Heart right ventricle (tissue), 16 donors: ENCODE data around the gene ANO9. TPM values are rescaled to one million over a fixed set of nuclear protein-coding genes. Genes with fewer than 3 reads are reported as not detected.

Source experiments
- ATAC-seq, 8 donors: fragments of 200-7000 bp; cut with Tn5 transposase; one replicate each; pipeline ENCODE4 v1.9.1; 2020; ENCODE audit warnings: mild to moderate bottlenecking in 8 of 8, moderate library complexity in 8 of 8, moderate number of reproducible peaks in 1 of 8
- DNase-seq, 2 donors: peaks; one replicate each; pipeline ENCODE4 v3.0.0-alpha.2; 2020
- H3K27ac ChIP-seq, 10 donors: fragments of 200-600 bp; sonication (generic) in 2 of 10; one replicate each; pipeline versions ENCODE4 v1.5.0 to v1.8.0; 2020 to 2022; ENCODE audit warnings: mild to moderate bottlenecking in 3 of 10
- H3K27me3 ChIP-seq, 7 donors: fragments of 200-600 bp; one replicate each; pipeline ENCODE4 v1.8.0; 2021 to 2022; ENCODE audit warnings: mild to moderate bottlenecking in 2 of 7
- H3K36me3 ChIP-seq, 9 donors: fragments of 200-600 bp; sonication (generic) in 1 of 9; one replicate each; pipeline versions ENCODE4 v1.5.0 to v1.8.0; 2020 to 2022; ENCODE audit warnings: mild to moderate bottlenecking in 2 of 9
- H3K4me1 ChIP-seq, 9 donors: fragments of 200-600 bp; sonication (generic) in 1 of 9; one replicate each; pipeline versions ENCODE4 v1.5.0 to v1.8.0; 2020 to 2022; ENCODE audit warnings: mild to moderate bottlenecking in 4 of 9
- H3K4me3 ChIP-seq, 10 donors: fragments of 200-600 bp; sonication (generic) in 2 of 10; one replicate each; pipeline versions ENCODE4 v1.5.0 to v1.8.0; 2020 to 2022; ENCODE audit warnings: mild to moderate bottlenecking in 7 of 10, moderate library complexity in 2 of 10
- H3K9me3 ChIP-seq, 11 donors: fragments of 200-600 bp in 10 of 11; sonication (generic) in 2 of 11; one replicate each; pipeline versions ENCODE4 v1.5.0 to v1.8.0; 2013 to 2022; ENCODE audit warnings: mild to moderate bottlenecking in 2 of 11, control low read depth in 1 of 11, moderate library complexity in 1 of 11
- CTCF ChIP-seq, 9 donors: fragments of 200-600 bp; sonication (generic) in 2 of 9; IDR thresholded peaks; one replicate each; pipeline versions ENCODE4 v1.5.0 to v1.8.0; 2021 to 2022; ENCODE audit warnings: antibody characterized with exemption in 9 of 9, mild to moderate bottlenecking in 5 of 9, moderate library complexity in 1 of 9
- WGBS, 2 donors: extraction: QIAGEN DNeasy Blood & Tissue Kit; methylation state at CpG; one replicate each; pipeline ENCODE4 v1.1.7; 2013; ENCODE audit warnings: inconsistent platforms in 1 of 2; 5-methylcytosine and 5-hydroxymethylcytosine counted together
- intact Hi-C, 10 donors: fragments of 100-400 bp; cut with DNase I; formaldehyde crosslinking; loops; one replicate each; pipeline versions ENCODE4 v1.11.1 to v1.14.2; 2022
- polyA plus RNA-seq, 2 donors: library from polyadenylated mRNA; stranded (reverse); fragments of 200-250 nt; gene quantifications; one replicate each; pipeline ENCODE4 v1.2.3, GENCODE V29; 2013
- total RNA-seq, 10 donors: library from RNA; stranded (reverse); fragmentation: NEBNext Ultra II Directional in 3 of 10; extraction: Animal tissue kit (Norgen Biotek cat#: 25700) in 3 of 10; gene quantifications; one replicate each; pipeline versions ENCODE4 v1.2.1 to v1.2.4, GENCODE V29; 2021 to 2023
- donor health status: Arrhythmogenic right ventricular cardiomyopathy.
- donor health status: ischemic (EF 13 %, LVEDD 7.1; RV severe dilation, severe dysfunction).
- donor health status: healthy with polysubstance abuse.
- donor health status: DM: no; HTN: yes; CAD: no.
- donor health status: DM: no; HTN: no; CAD: no.
- donor health status: ischemic (EF 25% LVEDD 6.9; RV normal size, moderate dysfunction).
- donor health status: ischemic (EF 25% LVEDD 5.7; RV mildly dilated, moderate dysfunction).
- donor health status: healthy.
- donor health status: DM: yes; HTN: yes; CAD: no.
- donor health status: Ischemic cardiomyopathy.
- donor health status: ischemic (EF 35%, LVEDD 5.7; RV mildly dilated, moderate dysfunction).
- donor health status: nonischemic (EF 11% LVEDD 7.7; RV severe dilation, severe dysfunction).
- donor health status: DM: yes; HTN: yes; CAD: no.
- donor health status: PGD.
- donor health status: ischemic (EF 29% LVEDD 5.4; RV normal size, mild dysfunction).
- donor health status: nonischemic (EF 23%, LVEDD 6.1; RV moderate dilation, normal function).

The ANO9 gene
- total and polyA plus RNA-seq, 12 donors = 0.05 to 2.3 (median 0.19) TPM; not detected in 4

DNA sequence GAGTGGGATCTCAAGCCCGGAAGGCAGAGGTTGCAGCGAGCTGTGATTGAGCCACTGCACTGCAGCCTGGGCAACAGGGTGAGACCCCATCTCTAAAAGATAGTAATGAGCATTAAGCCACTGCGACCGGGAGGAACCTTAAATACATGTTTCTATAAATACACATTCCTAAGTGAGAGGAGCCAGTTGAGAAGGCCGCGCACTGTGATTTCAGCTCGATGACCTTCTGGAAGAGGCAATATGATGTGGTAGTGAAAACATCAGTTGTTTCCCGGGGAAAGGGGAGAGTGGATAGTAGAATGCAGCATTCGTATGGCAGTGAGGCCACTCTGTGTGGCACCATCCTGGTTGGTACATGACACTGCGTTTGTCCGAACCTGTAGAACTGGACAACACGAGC is 26.2 kb upstream of the ANO9 start:
- TF ChIP-seq CTCF (IDR thresholded peaks at IDR 0.05) = no peak
- ATAC-seq = peak in 5 of 8 donors; percentile 10 to 33 (median 29)
- no peak for DNase-seq

GRCh38 chr11:465896-466530 is 24.2 kb upstream of the ANO9 start:
- WGBS, 2 donors = 84 to 91% methylated on average over 9 of the region's 9 CpGs
- Histone ChIP-seq H3K9me3 (no peaks in the 10 kb centered on the region), H3K4me1 (peaks cover 9 to 37% (median 31%) of the 10 kb centered on the region in 9 donors), H3K27me3 (no peaks in the 10 kb centered on the region), H3K36me3 (peaks cover 0 to 29% (median 11%) of the 10 kb centered on the region in 9 donors), H3K4me3 (no peak overlapping the region), H3K27ac (no peak overlapping the region)
- intact Hi-C loops = loop anchor here in 1 of 10 donors (5.0 kb wide), 1 partner anchor 41 kb away; the partner anchor contains the start of gene RNH1
- TF ChIP-seq CTCF (IDR thresholded peaks at IDR 0.05) = no peak
- ATAC-seq (no peak), DNase-seq (no peak)

More for the DNA sequence above, 26.2 kb upstream of the ANO9 start:
- 39 to 52% methylated on average over 12 of the region's 12 CpGs for WGBS, 2 donors
- no peak overlapping the region for H3K4me3 ChIP-seq
- H3K27me3 ChIP-seq = no peaks in the 10 kb centered on the region
- H3K4me1 ChIP-seq = peaks cover 9 to 28% (median 22%) of the 10 kb centered on the region in 9 donors
- intact Hi-C loops = loop anchor here in 1 of 10 donors (5.0 kb wide), 1 partner anchor 39 kb away; the partner anchor contains the start of gene RNH1
- H3K36me3 ChIP-seq = peaks cover 0 to 18% (median 4%) of the 10 kb centered on the region in 9 donors
- peak overlapping the region; percentile 50 to 83 (median 68) for H3K27ac ChIP-seq
- H3K9me3 ChIP-seq = no peaks in the 10 kb centered on the region

DNA sequence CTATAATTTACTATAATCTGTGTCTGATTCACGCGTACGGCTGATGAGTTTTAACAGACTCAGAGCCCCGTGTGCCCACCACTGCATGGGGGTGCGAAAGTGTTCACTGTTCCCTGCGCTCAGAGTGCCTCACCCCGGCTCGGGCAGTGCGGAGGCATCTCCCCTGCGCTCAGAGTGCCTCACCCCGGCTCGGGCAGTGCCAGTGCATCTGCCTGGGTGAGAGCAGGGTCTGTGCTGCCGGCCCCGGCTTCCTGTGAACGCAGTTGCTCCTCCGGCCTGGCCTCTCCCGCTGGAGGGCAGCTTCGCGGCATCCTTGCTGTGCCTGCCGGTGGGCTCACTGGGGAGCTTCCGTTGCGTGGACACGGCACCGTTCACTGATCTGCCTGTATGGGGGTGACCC is 22.5 kb upstream of the ANO9 start:
- Histone ChIP-seq H3K4me3 (no peak overlapping the region), H3K4me1 (peaks cover 5 to 38% (median 26%) of the 10 kb centered on the region in 9 donors), H3K27me3 (no peaks in the 10 kb centered on the region), H3K36me3 (peaks cover 0 to 39% (median 11%) of the 10 kb centered on the region in 9 donors), H3K9me3 (no peaks in the 10 kb centered on the region), H3K27ac (no peak overlapping the region)
- intact Hi-C loops = no loop called here
- WGBS, 2 donors = 96 to 97% methylated on average over 24 of the region's 24 CpGs
- DNase-seq (no peak), ATAC-seq (no peak)
- no peak for TF ChIP-seq CTCF (IDR thresholded peaks at IDR 0.05)

GRCh38 chr11:462107-462890 is 20.5 kb upstream of the ANO9 start:
- Histone ChIP-seq H3K4me3 (no peak overlapping the region), H3K4me1 (peaks cover 5 to 27% (median 20%) of the 10 kb centered on the region in 9 donors), H3K9me3 (no peaks in the 10 kb centered on the region), H3K36me3 (peaks cover 0 to 39% (median 11%) of the 10 kb centered on the region in 9 donors), H3K27ac (peak overlapping the region in 1 of 10 donors; percentile 69), H3K27me3 (no peaks in the 10 kb centered on the region)
- intact Hi-C loops = no loop called here
- ATAC-seq (no peak), DNase-seq (no peak)
- TF ChIP-seq CTCF (IDR thresholded peaks at IDR 0.05) = no peak
- WGBS, 2 donors = 95 to 96% methylated on average over 16 of the region's 16 CpGs
